ENCODE measurements around the gene B4GALNT2. TPM values are rescaled to one million over a fixed set of nuclear protein-coding genes. Genes with fewer than 3 reads are reported as not detected.
"Not testable (repeated sequence)": the region's sequence is repeated elsewhere in the genome, so short reads cannot be mapped to it uniquely, and the experiment has no call there.

The B4GALNT2 gene, protein sequence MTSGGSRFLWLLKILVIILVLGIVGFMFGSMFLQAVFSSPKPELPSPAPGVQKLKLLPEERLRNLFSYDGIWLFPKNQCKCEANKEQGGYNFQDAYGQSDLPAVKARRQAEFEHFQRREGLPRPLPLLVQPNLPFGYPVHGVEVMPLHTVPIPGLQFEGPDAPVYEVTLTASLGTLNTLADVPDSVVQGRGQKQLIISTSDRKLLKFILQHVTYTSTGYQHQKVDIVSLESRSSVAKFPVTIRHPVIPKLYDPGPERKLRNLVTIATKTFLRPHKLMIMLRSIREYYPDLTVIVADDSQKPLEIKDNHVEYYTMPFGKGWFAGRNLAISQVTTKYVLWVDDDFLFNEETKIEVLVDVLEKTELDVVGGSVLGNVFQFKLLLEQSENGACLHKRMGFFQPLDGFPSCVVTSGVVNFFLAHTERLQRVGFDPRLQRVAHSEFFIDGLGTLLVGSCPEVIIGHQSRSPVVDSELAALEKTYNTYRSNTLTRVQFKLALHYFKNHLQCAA
- not detected for total RNA-seq

DNA sequence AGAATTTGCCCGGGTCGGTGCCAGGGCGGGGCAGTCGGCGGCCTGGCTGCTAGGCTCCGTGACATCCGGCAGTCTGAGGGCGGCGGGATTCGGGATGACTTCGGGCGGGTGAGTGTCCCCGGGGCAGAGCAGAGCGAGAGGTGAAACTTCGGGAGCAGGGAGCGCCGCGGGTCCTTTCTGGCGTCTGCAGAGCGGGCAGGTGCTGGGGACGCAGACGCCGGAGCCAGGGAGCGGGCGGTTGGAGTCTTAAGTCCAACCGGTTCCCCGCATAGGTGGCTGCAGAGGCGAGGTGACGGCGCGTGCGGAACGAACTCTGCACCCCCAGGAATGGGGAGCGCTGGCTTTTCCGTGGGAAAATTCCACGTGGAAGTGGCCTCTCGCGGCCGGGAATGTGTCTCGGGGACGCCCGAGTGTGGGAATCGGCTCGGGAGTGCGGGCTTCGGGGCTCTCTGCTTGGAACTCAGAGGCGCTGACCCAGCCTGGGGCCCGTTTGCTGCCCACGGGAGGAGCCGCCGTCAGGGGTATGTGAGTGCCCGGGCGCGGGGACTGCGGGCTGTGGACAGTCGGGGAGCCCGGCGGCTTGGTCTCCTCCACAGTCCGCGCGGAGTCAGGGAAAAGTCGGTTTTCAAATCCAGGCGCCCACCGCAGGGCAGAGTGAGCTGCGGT lies at the start of gene B4GALNT2:
Gene B4GALNT2, plus strand, starts transcription at position 71 of the 666 bp plus-strand sequence. Its CDS starts 24 bp downstream, at position 95.
- Histone ChIP-seq H3K27ac (no peak within 1 kb of the TSS), H3K9me3 (peaks cover 0 to 6% (median 0%) of the 10 kb centered on the region in 3 donors), H3K36me3 (replicated peaks in 1 of 2; ENCODE audit: insufficient read depth in 1 of 2, low read depth in 2 of 2) (no peaks in the 10 kb centered on the region), H3K27me3 (peaks cover 0 to 30% of the 10 kb centered on the region in 2 donors), H3K4me1 (peaks cover 12% of the 10 kb centered on the region), H3K4me3 (no peak within 1 kb of the TSS)
- WGBS, 2 donors: 5 to 11% methylated on average over 7 to 65 of the region's 65 CpGs
- TF ChIP-seq, protein P1, sequence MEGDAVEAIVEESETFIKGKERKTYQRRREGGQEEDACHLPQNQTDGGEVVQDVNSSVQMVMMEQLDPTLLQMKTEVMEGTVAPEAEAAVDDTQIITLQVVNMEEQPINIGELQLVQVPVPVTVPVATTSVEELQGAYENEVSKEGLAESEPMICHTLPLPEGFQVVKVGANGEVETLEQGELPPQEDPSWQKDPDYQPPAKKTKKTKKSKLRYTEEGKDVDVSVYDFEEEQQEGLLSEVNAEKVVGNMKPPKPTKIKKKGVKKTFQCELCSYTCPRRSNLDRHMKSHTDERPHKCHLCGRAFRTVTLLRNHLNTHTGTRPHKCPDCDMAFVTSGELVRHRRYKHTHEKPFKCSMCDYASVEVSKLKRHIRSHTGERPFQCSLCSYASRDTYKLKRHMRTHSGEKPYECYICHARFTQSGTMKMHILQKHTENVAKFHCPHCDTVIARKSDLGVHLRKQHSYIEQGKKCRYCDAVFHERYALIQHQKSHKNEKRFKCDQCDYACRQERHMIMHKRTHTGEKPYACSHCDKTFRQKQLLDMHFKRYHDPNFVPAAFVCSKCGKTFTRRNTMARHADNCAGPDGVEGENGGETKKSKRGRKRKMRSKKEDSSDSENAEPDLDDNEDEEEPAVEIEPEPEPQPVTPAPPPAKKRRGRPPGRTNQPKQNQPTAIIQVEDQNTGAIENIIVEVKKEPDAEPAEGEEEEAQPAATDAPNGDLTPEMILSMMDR (IDR thresholded peaks at IDR 0.05): no peak
- no peak for TF ChIP-seq POLR2A (IDR thresholded peaks at IDR 0.05)
- intact Hi-C loops (cut with DNase I): no loop called here
- DNase-seq: peak; percentile 6 to 38 (median 21)
- peak; percentile 55 for ATAC-seq

DNA sequence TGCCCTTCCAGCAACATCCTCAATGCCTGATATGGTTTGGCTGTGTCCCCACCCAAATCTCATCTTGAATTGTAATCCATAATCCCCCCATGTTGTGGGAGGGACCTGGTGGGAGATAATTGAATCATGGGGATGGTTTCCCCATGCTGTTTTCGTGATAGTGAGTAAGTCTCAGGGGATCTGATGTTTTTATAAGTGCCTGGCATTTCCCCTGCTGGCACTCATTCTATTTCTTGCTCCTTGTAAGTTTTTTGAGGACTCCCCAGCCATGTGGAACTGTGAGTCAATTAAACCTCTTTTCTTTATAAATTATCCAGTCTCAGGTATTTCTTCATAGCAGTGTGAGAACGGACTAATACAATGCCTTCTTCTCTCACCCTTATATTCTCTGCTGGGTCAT lies 47.5 kb upstream of the B4GALNT2 start:
- WGBS, 2 donors: 63 to 73% methylated on average over 2 of the region's 2 CpGs
- DNase-seq; intact Hi-C loops (cut with DNase I); H3K9me3 ChIP-seq; H3K4me1 ChIP-seq; H3K27me3 ChIP-seq; ATAC-seq; H3K27ac ChIP-seq; H3K4me3 ChIP-seq; H3K36me3 ChIP-seq (replicated peaks in 1 of 2; ENCODE audit: insufficient read depth in 1 of 2, low read depth in 2 of 2): not testable (repeated sequence)

DNA sequence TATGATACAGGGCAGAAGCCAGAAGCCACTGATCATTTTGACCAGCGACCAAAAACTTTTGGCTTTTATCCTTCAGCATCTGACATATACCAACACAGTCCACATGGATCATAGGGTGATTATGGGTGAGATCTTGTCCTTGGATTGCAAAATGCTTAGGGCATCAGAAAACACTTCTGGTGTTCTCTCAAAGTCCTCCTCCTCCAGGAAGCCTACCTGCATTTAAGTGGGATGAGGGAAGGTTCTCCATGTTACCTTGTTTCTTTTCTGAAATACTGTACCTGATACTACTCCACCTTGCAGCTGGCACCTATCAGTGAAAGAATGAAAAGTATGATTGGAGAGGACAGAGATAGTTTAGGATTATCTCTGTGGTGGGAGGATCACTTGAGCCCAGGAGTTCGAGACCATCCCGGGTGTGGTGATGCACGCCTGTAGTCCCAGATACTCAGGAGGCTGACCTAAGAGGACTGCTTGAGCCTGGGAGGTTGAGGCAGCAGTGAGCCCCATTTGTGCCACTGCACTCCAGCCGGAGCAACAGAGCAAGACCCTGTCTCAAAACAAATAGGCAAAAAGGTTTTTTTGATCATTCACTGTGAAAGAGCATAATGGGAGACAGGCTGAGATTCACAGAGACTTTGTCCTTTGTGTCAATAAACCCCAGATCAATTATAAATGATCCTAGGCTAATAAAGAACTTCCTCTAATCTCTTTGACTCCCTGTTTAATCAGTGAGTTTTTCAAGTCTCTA lies 46.8 kb upstream of the B4GALNT2 start:
- no peaks in the 10 kb centered on the region for H3K9me3 ChIP-seq
- ATAC-seq (no peak), DNase-seq (no peak)
- H3K27me3 ChIP-seq: no peaks in the 10 kb centered on the region
- H3K27ac ChIP-seq: no peak overlapping the region
- no peaks in the 10 kb centered on the region for H3K4me1 ChIP-seq
- H3K4me3 ChIP-seq: no peak overlapping the region
- WGBS, 2 donors: 75 to 77% methylated on average over 4 to 5 of the region's 5 CpGs
- intact Hi-C loops (cut with DNase I): no loop called here
- TF ChIP-seq, protein P1 (IDR thresholded peaks at IDR 0.05): no peak
- no peak for TF ChIP-seq POLR2A (IDR thresholded peaks at IDR 0.05)
- H3K36me3 ChIP-seq (replicated peaks in 1 of 2; ENCODE audit: insufficient read depth in 1 of 2, low read depth in 2 of 2): no peaks in the 10 kb centered on the region

DNA sequence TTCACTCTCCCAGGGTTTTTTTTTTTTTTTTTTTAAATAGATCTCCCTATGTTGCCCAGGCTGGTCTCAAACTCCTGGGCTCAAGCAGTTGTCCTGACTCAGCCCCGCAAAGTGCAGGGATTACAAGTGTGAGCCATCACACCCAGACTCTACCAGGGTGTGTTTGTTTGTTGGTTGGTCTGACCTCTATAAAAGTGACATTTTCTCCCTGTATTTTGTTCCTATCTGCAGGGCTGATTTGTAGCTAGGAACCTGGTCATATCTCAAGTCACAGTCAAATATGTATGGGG lies 46.3 kb upstream of the B4GALNT2 start:
- Histone ChIP-seq H3K4me3 (no peak overlapping the region), H3K27ac (no peak overlapping the region), H3K4me1 (no peaks in the 10 kb centered on the region), H3K36me3 (replicated peaks in 1 of 2; ENCODE audit: insufficient read depth in 1 of 2, low read depth in 2 of 2) (no peaks in the 10 kb centered on the region), H3K27me3 (no peaks in the 10 kb centered on the region), H3K9me3 (no peaks in the 10 kb centered on the region)
- intact Hi-C loops (cut with DNase I): no loop called here
- WGBS, 2 donors: 47 to 50% methylated on average over 1 of the region's 1 CpG
- ATAC-seq (no peak), DNase-seq (no peak)
- TF ChIP-seq, protein P1 (IDR thresholded peaks at IDR 0.05): no peak
- TF ChIP-seq POLR2A (IDR thresholded peaks at IDR 0.05): no peak

DNA sequence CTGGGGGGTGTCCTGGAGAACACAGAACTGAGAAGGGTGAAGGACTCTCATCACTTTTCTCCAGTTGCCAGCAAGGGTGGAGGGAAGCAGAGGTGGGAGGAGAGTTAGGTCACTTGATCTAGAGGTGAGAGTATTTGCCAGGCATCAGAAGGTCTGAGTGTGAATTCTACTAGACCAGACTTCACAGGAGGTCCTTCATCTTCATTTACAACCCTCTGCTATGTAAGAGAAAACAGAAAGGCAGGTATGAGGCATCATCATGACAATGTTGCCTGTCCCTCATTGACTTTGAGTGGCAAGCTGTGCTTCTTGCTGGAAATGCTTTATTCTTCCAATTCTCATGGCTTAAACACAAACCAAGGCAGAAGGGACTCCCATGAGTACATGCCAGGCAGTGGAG lies 45.9 kb upstream of the B4GALNT2 start:
- DNase-seq: no peak
- TF ChIP-seq, protein P1 (IDR thresholded peaks at IDR 0.05): no peak
- no peak for TF ChIP-seq POLR2A (IDR thresholded peaks at IDR 0.05)
- Histone ChIP-seq H3K27ac (no peak overlapping the region), H3K4me1 (no peaks in the 10 kb centered on the region), H3K27me3 (no peaks in the 10 kb centered on the region), H3K36me3 (replicated peaks in 1 of 2; ENCODE audit: insufficient read depth in 1 of 2, low read depth in 2 of 2) (no peaks in the 10 kb centered on the region), H3K4me3 (no peak overlapping the region), H3K9me3 (no peaks in the 10 kb centered on the region)
- ATAC-seq: no peak
- intact Hi-C loops (cut with DNase I): no loop called here
